GM19372 (cell line): ENCODE measurements around the gene LRRC15.

Experiments used
- ATAC-seq: cut with Tn5 transposase; IDR thresholded peaks from one replicate; pipeline ENCODE4 v1.9.1; 2021; ENCODE audit warnings: mild to moderate bottlenecking, low read depth, moderate library complexity; ENCODE audit not compliant: unreplicated experiment

Gene LRRC15

DNA sequence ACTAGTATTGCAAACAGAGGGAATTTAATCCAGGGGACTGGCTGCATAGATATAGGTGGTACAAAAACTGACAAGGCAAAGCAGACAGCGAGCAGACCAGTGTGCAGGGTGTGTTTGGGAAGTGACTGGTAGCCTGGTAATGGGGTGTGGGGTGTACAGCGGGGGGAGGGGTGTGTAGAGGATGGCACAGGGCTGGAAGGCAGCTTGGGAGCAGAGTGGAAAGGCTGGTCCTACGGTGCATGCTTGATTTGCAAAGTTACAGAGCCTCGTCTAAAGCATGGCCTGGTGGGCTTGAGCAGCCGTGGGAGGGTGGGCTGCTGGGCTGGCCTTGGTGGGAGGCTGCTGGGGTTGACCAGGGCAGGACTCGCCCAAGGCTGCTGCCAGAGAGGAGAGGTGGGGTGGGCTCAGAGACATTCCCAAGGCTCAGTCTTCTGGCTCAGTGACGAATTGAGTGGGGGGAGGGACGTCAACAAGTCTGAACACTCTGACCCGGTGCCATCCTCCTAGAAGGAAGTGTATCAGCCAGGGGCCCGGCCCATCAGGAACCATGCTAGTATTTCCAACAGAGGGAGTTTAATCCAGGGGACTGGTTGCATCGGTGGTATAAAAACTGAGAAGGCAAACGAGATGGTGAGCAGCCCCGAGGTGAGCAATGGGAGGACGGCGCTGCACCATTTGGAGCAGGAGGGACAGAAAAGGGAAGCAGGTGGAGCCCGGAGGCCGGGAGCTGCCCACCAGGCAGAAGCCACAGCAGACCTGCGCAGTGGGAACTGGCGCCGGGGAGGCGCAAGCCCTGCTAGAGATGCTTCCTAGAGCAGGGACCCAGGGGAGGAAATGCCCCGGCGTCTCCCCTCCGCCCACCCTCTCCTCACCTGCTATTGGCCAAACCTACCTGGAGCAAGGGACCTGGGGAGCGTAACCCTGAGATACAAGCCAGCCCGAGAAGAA lies 47.6 kb downstream of the LRRC15 start:
- no peak for ATAC-seq

DNA sequence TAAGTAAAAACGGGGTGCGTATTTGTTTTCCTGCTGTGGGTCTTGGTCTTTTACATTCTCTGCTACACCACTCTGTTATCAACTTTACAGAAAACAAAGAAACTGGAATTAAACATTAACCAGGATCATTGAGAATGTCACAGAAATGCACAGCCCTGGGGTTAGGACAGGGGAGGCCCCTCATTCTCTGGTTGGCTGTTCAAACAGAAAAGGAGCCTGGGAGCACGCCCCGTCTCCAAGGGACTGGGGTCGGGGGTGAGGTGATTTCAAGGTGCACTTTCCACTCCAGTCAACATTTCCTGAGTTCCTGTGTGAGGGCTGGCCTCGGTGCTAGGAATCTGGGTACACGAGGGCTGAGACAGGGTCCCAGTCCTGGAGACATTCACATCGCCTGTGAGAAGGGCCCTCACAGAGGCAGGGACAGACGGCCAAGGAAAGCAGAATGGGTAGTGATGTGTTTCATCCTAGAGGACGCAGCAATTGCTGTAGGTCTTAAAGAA lies 48.7 kb downstream of the LRRC15 start:
- no peak for ATAC-seq

DNA sequence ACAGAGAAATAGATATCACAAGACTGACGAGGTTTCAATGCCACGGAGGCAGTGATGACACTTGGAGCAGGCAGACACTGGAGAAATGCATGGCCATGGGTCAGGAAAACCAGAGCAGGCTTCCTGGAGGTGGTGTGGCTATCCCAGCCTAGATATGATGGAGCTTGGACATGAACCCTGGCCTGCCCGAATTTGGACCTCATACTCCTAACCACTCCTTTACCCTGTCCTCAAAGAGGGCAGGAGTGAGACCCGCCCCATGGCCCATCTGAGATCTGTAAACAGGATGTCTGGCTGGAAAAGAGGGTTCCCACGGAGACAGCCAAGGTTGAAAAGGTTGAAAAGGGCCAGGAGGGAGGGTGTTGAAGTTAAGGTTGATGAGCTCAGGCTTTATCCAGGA lies 49.4 kb downstream of the LRRC15 start:
- no peak for ATAC-seq

DNA sequence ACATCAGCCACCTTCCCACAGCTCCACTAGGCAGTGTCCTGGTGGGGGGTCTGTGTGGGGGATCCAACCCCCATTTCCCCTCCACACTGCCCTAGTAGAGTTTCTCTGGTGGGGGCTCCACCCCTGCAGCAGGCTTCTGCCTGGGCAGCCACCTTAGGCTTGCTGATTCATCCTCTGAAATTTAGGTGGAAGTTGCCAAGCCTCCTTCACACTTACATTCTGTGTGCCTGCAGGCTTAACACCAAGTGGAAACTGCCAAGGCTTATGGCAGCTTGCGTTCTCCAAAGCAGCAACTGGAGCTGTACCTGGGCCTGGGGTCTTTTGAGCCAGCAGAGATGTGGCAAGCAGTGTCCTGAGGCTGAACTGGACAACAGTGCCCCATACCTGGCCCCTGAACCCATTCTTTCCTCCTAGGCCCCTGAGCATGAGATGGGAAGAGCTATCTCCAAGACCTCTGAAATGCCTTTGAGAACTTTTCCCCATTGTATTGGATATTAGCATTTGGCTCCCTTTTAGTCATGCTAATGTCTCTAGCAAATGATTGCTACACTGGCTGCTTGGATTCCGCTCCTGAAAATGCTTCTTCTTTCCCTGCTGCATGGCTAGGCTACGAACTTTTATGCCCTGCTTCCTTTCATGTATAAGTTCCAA lies 50.9 kb downstream of the LRRC15 start:
- no peak for ATAC-seq

DNA sequence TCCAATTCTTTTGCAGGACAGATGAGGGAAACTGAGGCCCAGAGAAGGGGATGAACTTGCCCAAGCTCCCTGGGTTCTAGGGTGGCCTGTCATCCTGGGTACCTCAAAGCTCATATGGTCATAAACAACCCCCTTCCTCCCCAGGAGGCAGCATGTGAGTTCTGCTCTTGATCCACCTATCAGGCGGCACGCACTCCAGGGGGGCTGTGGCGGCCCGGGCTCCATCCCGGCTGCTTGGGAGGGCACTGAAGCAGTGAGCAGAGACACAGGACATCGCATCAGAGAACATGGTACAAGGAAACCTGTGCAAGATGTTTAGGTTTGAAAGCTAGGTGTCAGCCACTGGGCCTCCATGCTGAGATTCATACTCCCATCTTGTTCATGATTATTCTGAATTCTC lies 52.6 kb downstream of the LRRC15 start:
- ATAC-seq, result no peak

DNA sequence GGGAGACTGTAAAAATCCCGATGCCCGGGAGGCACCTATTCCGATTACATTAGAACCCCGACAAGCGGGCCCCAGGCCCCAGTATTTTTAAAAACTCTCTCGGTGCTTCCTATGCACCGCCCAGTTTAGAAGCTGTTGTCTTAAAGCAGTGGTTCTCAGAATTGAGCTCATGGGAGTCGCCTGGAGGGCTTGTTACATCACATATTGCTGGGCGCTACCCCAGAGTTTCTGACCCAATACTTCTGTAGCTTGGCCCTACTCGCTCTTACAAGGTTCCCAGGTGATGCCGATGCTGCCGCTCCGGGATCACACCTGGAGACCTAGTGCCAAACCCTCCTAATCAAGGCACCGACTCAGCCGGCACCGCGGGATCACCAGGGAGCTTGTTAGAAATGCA lies 53.6 kb downstream of the LRRC15 start:
- peak; percentile 27 for ATAC-seq

DNA sequence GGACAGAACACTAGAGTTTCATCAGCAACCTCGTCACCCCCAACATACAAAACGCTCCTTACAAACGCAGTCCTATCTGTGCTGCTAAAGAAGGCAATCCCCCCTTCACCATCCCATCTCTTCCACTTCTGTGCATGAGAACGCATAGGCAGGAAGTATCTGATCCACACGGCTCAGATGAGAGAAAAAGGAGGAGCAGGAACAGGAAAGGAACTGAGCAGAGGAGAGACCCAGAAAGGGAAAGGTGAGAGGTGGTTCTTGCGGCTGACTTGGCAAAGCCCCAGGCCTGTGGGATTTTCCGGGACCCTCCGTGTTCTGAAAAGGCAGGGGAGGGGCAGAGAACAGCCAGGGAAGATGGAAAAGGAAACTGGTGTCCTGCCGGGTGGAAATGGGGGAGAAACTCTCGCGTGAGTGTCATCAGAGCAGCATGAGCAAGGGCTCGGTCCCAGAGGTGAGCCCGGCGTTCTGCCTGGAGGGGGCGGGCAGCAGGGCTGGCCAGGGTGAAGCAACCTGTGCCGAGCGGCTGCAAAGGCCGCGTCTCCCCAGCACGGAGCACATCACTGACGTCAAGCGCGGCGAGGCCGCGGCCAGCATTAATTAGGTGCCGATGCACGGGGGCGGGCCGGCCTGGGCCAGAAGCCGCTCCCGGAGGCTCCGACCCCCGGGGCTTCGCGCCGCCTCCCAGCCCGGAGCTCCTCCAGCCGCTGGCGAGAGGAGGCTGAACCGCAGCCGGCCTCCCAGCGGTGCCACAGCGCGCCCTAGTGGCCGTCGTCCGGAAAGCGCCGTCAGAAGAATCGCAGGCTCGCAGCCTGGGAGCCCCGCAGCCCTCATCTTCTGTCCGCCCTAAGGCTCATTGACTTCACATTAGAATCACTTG lies 54.2 kb downstream of the LRRC15 start:
- ATAC-seq, result peak; percentile 89

DNA sequence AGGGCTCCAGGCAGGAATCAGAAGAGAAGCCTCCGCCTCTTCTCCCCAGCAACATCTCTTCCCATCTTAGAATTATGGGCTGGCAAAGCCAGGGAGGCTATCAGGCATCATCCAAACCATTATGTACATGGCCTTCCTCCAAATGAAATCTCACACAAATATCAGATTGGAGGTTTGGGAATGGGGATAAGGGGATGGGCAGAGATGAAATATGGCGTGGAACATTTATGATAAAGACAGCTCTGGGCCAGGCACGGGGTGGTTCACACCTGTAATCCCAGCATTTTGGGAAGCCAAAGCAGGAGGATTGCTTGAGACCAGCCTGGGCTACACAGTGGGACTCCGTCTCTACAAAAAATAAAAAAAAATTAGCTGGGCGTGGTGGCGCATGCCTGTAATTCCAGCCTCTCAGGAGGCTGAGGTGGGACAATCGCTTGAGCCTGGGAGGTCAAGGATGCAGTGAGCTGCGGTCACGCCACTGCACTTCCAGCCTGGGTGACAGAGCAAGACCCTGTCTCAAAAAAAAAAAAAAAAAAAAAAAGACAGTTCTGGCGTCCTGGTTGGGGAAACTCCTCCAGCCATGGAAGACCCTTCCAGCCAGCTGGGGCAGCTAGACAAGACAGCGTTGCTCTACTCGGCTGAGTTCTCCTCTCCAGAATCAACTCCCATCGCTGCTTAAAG lies 55.0 kb downstream of the LRRC15 start:
- no peak for ATAC-seq

DNA sequence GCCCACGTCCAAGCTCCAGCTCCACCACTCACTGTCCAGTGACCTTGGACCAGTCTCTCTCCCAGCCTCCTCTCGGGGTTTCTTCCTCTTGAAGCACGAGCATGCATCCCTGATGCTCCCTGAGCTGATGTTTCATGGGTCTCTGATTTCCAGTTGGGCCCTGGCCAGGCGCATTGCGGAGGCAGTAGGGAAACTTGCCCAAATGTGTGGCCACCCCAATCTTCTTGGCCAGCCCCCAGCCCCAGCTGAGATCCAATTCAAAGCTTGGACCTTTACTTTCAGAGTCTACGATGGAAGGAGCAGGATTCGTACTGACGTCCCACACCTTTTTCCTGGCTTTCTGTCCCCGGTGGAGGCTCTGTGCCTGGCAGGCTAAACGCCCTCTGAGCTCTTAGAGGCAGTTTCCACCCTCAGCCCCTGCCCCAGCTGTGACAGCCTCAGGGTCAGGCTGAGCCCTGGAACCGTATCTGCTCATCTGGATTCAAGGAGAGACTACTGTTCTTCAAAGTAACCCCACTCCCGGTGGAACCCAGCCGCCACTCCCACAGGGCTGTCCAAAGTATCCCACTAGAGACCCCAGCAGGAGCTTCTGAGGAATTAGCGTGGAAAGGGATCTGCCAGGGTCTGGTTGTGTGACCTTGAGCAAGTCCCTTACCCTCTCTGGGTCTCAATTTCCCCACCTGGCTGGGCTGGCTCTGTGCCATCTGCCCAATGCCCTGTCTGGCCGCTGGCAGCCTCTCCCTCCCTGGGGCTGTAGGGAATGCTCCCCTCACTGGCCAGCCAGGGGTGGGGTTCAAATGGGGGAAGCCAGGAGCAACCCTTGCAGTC lies 55.8 kb downstream of the LRRC15 start:
- no peak for ATAC-seq

DNA sequence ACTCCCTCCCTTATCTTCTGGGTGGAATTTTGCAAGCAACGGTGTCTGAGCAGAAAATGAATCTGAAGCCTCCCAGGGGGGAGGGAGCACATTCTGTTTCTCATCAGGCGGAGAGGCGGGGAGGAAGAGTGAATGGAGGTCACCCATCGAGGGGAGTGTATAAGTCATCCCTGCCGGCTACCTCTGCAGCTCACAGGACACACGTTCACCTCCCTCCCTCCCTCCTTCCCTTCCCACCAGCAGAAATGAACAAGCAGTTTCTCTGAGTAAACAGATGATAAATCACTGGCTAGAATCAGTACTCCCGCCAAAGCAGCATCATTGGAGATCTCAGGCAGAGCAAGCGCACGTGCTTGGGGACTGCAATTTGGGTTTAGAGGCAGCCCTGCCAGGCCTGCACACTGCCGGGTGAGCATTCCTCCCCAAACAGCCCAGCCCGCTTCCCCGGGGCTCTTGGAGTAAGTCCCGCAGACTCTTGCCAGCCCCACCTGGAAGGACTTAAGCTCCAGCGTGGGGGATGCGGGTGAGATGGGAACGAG lies 56.7 kb downstream of the LRRC15 start:
- no peak for ATAC-seq

DNA sequence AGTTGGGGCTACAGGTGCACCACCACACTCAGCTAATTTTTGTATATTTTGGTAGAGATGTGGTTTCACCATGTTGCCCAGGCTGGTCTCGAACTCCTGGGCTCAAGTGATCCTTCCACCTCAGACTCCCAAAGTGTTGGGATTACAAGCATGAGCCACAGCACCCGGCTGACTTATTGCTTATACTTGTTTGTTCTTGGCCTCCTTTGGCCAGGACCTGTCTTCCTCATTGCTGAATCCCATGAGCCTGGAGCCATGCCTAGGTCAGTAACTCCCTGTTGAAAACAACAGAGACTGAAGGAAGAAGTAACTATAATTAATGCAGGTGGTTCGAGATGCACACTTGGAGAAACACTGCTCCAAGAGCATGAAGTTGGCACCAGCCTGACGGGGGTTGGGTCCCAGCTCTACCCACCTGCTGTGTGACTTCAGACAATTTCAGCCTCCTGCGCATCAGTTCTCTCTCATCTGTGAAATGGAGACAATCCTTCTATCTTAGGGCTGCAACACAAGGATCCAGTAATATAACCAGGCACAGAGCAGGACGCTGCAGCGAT lies 57.3 kb downstream of the LRRC15 start:
- ATAC-seq, result no peak

DNA sequence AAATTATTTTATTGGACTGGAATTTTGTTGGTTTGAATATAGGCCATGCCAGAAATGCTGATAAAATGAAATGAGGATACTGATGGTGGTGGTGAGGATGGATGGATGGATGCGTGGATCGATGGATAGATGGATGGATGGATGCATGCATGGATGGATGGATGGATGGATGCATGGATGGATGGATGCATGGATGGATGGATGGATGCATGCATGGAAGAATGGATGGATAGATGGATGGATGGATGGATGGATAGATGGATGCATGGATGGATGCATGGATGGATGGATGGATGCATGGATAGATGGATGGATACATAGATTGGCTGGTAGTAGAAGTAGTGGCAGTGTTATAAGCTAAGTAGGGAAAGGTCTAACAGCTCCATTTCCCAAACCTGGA lies 58.5 kb downstream of the LRRC15 start:
- ATAC-seq, result no peak

DNA sequence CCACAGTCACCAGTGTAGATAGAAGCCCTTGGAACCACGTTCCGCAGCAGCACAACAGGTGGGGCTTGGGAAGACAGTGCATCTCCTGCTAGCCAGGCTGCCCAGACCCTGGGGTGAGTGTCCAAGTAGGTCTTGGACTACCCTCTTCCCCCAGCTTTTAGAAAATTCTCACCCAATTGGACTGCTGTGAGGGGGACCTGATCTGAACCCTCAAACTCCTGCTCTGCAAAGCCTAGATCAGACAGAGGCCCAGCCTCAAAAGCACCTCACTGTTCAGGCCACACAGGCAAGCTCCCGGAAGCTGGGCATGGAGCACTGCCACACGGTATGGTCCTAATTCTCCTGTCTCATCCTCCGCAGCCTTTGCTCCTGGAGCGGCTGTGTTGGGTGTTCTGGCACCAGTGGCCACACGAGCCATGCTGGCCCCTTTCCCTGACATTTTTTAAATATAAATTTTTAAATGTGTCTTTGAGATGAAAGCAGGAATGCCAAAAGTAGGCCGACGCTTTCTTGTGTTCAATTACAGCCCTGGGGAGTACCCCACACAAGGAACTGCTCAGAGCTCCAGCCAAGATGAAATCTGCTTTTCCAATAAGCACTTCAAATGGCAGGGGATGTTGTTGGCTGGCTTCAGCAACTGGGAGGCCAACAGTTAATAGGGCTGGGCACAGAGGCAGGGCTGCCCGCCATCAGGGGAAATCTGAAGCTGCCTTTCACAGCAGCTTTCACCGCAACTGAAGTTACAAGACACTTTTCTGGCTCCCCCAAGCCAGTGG lies 59.3 kb downstream of the LRRC15 start:
- no peak for ATAC-seq

DNA sequence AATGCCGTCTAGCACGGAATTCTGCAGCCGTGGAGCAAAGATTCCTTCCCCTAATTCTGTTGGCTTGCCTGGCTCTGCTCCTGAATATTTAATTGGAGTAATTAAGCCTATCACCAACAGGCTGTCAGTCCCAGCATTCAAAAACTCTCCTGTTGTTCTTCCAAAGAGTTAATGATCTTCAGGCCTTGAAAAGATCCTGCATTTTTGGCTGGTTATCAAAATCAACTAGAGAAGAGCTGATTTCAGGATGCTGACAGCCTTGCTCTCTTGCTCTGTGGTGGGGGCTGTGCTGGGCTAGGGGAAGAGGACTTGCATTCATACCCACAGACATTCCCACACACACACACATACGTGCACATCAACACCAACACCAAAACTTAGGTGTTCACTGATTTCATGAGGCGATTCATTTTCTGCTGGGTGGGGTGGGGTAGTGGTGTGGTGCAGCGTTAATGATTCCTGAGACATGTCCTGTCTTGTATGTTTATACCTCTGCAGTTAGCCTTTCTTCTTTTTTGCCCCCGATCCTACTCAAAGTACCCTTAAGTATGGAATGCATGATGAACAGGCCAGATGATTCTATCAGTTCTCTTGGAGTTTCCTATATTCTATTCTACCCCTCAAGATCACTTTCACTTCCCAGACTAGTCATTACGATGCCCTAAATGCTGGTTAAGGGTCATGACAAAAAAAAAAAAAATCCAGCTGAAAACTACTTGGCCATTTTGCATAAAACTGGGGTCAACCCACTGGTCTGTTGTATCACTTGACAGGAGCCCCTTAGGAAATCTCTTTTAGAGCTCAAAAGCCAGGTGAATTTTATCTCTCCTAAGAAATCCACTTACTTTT lies 60.7 kb downstream of the LRRC15 start:
- no peak for ATAC-seq

DNA sequence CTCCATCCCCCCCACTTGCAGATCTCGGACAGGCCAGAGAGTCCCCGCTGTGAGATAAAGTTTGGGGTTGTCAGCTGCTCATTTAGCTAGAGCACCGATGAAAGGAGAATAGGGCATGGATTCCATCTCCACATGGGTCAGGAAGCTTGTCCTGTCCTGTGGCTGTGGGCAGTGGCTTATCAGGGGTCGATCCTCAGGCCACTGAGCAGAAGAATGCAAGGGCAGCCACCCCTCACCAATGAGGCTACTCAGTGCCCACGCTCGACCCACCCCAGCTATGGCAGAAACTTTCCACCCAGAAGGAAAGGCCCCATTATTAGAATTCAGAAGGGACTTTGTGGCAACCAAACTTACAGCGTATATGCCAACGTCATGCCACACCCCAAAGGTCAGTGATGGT lies 61.7 kb downstream of the LRRC15 start:
- ATAC-seq, result no peak

DNA sequence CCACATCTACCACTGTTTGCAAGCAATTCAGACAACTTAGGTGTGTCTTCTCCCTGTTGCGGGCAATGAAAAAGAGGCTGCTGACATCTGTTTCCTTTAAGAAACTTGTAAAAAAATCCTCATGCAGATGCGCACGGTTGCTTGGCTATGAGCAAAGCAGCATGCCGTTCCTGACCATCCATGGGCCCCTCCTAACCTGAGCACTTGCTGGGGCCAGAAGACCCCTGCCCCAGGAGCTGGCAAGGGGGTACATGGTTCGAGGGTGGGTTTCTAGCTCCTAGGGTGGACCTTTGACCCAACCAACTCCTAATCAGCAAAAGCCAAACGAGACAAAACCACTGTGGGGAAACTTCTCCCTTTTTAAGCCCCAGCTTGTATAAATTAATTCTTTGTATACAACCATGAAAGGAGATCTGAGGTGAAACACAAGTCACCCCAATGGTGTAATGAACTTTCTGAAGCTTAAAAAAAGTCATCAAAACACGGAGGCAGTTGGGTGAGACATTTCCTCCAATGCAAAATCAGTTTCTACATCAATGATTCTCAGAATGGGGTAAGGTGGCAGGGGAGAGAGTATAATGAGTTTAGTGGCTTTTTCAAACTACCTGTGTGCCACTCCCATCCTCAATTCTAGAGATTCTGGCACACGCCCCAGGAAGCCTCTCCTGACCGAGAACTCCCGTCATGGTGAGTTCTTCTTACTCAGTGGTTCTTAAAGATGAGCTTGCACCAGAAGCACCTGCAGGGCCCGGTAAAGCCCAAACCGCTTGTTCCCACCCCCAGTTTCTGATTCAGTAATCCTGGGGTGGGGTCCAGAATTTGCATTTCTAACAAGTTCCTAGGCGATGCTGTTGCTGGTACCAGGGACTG lies 62.5 kb downstream of the LRRC15 start:
- ATAC-seq, result peak; percentile 51
